Upper lobe of right lung (tissue), 1 donor: ENCODE results near the gene PRLH. TPM values are rescaled to one million over a fixed set of nuclear protein-coding genes. Genes with fewer than 3 reads are reported as not detected.
A peak's percentile ranks its signal among the peaks of the same experiment; 100 is the strongest.

Experiments
- ATAC-seq: fragments of 200-7000 bp; cut with Tn5 transposase; one replicate; pipeline ENCODE4 v1.9.1; 2020; ENCODE audit warnings: mild to moderate bottlenecking, moderate library complexity
- DNase-seq: peaks from one replicate; pipeline ENCODE4 v3.0.0-alpha.2; 2020
- H3K27ac ChIP-seq: fragments of 200-600 bp; one replicate; pipeline ENCODE4 v1.8.0; 2022
- H3K27me3 ChIP-seq: fragments of 200-600 bp; one replicate; pipeline ENCODE4 v1.8.0; 2022; ENCODE audit warnings: mild to moderate bottlenecking
- H3K36me3 ChIP-seq: fragments of 200-600 bp; one replicate; pipeline ENCODE4 v1.8.0; 2022
- H3K4me1 ChIP-seq: fragments of 200-600 bp; one replicate; pipeline ENCODE4 v1.8.0; 2022
- H3K4me3 ChIP-seq: fragments of 200-600 bp; one replicate; pipeline ENCODE4 v1.8.0; 2022; ENCODE audit warnings: mild to moderate bottlenecking
- H3K9me3 ChIP-seq: fragments of 200-600 bp; one replicate; pipeline ENCODE4 v1.8.0; 2022
- CTCF ChIP-seq: fragments of 200-600 bp; IDR thresholded peaks from one replicate; pipeline ENCODE4 v1.8.0; 2022; ENCODE audit warnings: antibody characterized with exemption
- intact Hi-C: fragments of 100-400 bp; cut with DNase I; formaldehyde crosslinking; loops from one replicate; pipeline ENCODE4 v1.11.0; 2022
- total RNA-seq: library from RNA; stranded (reverse); fragmentation: NEBNext Ultra II Directional; extraction: Animal tissue kit (Norgen Biotek cat#: 25700); gene quantifications from one replicate; pipeline ENCODE4 v1.2.1, GENCODE V29; 2021
- donor health status: DM: no; HTN: yes; CAD: no; lungs with severe emphysema.

Gene PRLH
- total RNA-seq, 1 donor from 2014 or later = not detected

DNA sequence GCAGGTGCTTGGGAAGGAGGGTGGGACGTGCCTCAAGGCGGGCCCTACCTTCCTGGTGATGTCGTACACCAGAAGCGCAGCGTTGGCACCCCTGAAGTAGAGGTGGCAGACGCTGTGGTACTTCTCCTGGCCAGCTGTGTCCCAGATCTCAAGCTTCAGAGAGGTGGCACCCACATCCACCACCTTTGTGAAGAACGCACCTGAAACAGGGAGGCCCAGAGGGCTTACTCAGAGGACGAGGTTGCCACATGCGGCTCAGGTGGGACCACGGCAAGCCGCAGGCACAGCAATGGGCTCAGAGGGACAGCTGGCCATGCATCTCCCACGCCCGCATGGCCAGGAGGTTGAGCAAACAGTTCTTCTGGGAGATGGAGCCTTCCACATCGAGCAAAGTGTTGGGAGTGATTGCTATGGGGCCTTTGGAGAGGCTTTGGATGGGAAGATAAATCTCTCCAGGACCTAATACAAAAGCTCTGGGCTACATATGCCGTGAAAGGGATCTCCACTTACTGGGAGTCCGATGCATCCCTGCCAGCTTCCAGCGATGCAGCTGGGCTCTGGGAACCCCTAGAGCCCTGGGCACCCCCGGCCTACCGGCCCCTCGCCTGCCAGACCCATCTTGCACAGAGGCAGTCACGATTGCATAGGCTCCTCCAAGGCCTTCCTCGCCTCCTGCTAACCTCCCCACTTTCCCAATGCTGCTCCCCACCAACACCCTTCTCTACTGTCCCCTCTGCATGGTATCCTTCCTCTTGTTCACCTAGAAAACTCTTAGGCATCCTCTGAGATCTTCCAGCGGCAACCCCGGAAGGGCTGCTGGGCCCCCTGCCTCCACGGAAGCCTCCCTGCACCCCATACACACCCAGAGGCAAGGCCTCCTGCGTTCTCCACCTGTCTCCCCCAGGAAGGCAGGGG is 11.8 kb downstream of the PRLH start:
- H3K27me3 ChIP-seq = no peaks in the 10 kb centered on the region
- H3K36me3 ChIP-seq = peaks cover 11% of the 10 kb centered on the region
- DNase-seq = peak; percentile 51
- no peak for TF ChIP-seq CTCF
- H3K4me3 ChIP-seq = no peak overlapping the region
- ATAC-seq = no peak
- intact Hi-C loops = loop anchor here (5.0 kb wide), 1 partner anchor 169 kb away; no protein-coding TSS in a partner anchor
- no peaks in the 10 kb centered on the region for H3K9me3 ChIP-seq
- no peak overlapping the region for H3K27ac ChIP-seq
- H3K4me1 ChIP-seq = peaks cover 15% of the 10 kb centered on the region

GRCh38 chr2:237581326-237581725 is 15.0 kb downstream of the PRLH start:
- peaks cover 15% of the 10 kb centered on the region for H3K4me1 ChIP-seq
- DNase-seq = no peak
- H3K27me3 ChIP-seq = no peaks in the 10 kb centered on the region
- ATAC-seq = no peak
- H3K4me3 ChIP-seq = no peak overlapping the region
- no peak for TF ChIP-seq CTCF
- H3K9me3 ChIP-seq = no peaks in the 10 kb centered on the region
- intact Hi-C loops = no loop called here
- H3K27ac ChIP-seq = no peak overlapping the region
- H3K36me3 ChIP-seq = peaks cover 11% of the 10 kb centered on the region

GRCh38 chr2:237581751-237582746 is 15.7 kb downstream of the PRLH start:
- Histone ChIP-seq H3K9me3 (no peaks in the 10 kb centered on the region), H3K4me3 (no peak overlapping the region), H3K36me3 (peaks cover 11% of the 10 kb centered on the region), H3K27me3 (no peaks in the 10 kb centered on the region), H3K27ac (peak overlapping the region; percentile 38), H3K4me1 (peaks cover 15% of the 10 kb centered on the region)
- intact Hi-C loops = no loop called here
- TF ChIP-seq CTCF = peak; percentile 52
- peak; percentile 67 for DNase-seq
- peak; percentile 88 for ATAC-seq

DNA sequence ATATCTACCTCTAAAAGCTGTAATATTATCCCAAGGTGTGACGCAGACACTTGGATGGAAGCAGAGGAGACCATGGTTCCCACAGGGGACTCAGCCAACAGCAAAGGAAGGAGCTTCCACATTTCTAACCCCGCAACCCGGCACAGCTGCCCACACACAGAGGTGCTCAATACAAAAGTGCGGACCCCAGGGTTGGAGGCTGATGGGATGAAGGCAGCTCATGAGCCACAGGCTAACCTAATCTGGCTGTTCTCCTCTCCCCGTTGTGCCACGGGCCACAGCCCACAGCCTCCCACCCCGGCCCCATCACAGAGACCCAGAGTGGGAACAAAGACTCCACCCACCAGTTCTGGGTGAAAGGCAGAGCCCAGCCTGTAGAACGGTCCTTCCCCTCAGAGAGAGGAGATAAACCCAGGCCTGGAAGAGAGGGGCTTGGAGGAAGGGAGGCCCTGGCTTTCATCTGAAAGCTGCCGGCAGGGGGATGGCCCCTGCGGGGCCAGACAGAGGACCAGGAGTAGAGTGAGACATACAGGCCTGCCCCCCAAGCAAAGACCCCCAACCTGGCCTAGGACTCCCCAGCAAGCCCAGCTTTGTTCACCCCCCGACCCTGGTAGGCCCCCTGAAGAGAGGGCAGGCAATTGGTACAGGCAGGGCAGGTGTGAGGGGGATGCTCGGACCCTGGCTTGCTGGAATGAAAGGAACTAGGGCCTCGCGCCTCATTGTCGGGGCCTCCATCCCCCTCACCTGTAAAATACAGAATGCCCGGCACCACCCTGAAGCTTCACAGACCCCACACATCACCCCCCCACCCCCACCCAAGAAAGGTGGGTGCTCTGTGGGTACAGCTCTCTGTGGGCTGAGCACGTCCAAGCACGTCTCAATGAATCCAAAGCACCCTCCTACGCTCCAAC is 17.3 kb downstream of the PRLH start:
- Histone ChIP-seq H3K4me3 (no peak overlapping the region), H3K27ac (no peak overlapping the region), H3K27me3 (no peaks in the 10 kb centered on the region), H3K9me3 (no peaks in the 10 kb centered on the region), H3K4me1 (peaks cover 15% of the 10 kb centered on the region), H3K36me3 (no peaks in the 10 kb centered on the region)
- no peak for TF ChIP-seq CTCF
- intact Hi-C loops = no loop called here
- no peak for DNase-seq
- ATAC-seq = no peak
